Stimulated activated CD8-positive, alpha-beta memory T cell treated with anti-CD3 and anti-CD28 coated beads, Interleukin-7, amount 100 ng/mL, for 24 hours (primary cell): ENCODE data around the gene RBFOX1.

Source experiments
- DNase-seq: peaks from one replicate; pipeline ENCODE4 v3.0.0-alpha.2; 2020; ENCODE audit warnings: low read depth

Gene RBFOX1

DNA sequence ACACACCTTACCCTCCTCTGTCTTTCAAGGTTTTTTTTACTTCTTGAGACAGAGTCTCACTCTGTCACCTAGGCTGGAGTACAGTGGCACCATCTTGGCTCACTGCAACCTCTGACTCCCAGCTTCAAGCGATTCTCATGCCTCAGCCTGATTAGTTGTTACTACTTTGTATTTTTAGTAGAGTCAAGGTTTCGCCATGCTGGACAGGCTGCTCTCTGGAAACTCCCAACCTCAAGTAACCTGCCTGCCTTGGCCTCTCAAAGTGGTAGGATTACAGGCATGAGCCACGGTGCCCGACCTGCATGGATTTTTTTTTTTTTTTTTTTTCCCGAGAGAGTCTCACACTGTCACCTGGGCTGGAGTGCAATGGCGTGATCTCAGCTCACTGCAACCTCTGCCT is 273.2 kb downstream of the RBFOX1 start:
- DNase-seq = no peak

DNA sequence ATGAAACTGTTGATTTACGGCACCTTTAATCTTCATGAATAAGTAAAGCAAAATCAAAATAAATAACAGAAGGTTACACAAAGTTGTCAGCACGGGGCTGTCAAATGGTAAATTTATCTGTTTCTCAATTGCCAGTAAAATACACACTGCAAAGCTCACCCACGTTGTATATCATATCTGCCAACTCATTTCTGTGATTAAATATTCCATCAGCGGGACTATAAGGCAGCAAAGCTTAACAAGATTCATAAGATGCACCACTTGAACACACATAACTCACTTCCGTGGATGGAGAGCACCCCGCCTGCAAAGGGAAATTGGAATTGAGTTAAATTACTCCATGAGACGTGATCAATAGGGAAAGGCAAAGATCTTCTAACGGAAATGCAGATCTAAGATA is 280.0 kb downstream of the RBFOX1 start:
- no peak for DNase-seq

DNA sequence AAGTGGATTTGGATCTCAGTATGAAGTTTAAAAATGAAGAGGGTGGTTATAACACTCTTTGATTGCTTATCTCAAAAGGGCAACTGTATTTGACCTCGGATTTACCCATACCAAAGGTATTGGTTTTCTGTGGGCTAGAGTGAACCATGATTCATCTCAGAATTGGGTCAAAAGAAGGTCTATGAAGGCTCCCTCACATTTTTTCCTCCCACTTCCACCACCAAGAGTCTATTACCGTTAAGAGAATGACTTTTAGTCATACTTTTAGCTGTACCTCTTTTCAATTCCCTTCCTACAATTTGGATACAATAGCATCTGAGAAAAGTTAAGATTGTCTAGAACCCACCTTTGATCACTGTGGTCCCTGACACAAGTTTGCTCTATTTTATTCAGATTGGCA is 280.9 kb downstream of the RBFOX1 start:
- no peak for DNase-seq

DNA sequence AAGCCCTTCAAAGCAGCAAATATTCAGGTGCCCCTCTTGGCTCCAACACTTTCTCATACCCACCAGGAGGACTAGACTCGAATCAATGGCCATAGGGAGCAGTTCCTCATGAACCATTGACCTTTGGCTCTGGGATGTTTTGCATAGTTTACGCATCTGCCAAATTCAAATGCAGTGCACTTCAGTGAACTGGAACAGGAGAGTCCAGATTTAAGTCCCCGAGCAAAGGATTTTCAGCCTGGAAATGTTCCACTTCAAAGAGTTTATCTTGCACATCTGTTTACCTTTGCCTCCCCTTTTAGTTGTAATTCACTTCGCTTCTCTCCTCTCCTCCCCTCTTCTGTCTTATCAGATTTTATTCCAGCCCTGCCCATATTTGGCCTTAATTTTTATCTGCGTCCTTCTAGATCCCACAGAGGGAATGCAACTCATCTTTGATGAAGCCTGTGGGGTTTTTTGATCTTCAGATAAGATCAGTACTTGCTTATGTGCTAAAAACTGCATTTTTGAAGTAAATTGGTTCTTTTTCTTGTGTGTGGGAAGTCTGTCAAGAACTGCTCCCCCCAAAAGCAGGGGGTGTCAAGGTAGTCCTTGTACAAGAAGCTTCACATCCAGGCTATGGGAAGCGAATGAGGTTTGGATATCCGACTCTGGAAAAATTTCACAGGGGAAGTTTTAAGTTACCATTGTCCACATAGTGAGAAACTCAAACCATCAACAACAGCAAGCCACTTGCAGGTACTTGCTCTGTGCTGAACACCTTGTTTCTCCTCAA is 281.6 kb downstream of the RBFOX1 start:
- no peak for DNase-seq

GRCh38 chr16:7615565-7615964 is 282.9 kb downstream of the RBFOX1 start:
- DNase-seq = no peak

DNA sequence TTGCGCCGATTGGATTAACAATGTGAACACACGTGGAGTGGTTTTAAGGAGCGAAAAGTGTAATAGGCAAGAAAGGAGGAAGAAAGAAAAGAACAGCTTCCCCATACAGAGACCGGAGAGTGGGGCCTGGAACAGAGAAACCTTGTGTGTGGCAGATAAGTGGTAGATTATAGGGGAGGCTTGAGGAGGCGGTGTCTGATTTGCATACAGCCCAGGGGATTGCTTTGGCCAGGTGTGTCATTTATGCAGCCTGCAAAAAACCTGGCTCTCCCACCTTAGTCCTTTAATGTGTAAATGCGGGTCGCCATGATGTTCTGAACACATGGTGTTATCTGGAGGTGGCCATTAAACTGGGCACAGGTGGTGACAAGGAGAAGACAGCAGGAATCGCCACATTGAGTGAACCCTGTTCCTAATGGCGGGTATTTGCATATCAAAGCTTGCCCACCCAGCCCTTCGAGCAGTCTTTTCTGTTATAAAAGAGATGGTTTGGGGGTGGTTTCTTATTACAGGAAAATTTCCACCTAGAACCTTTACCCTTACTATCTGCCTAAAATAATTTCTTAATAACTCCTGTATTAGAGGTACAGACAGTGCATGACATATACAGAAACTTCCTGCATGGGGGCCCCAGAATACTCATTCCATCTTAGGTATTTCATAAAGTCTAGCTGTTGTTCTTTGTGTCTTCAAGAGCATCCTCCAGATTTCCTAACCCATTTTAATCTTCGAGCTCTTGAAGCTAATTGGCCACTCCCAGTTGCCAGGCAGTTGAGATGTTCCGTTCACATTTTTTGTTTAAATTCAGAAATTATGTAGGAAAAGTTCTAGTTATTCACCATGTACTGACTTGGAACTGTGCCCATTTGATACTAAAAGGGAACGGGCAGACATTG is 292.5 kb downstream of the RBFOX1 start:
- no peak for DNase-seq

DNA sequence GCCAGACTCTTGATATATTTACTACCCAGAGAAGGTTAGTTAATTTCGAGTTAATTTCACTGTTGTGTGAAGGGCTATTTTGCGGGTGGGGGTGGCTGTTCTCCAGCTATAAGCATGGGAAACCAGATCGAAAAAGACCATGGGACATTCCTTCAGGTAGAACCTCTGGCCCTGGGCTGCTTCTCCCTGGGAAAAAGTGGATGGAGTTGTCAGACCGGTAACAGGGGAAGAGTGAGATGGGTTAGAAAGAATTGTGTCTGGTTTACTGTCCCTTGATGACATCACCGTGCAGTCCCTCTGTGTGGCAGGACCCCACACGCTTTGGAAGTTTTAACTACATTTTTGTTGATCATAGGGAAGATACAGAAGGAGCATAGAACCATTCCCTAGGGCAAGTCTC is 296.3 kb downstream of the RBFOX1 start:
- DNase-seq = no peak

DNA sequence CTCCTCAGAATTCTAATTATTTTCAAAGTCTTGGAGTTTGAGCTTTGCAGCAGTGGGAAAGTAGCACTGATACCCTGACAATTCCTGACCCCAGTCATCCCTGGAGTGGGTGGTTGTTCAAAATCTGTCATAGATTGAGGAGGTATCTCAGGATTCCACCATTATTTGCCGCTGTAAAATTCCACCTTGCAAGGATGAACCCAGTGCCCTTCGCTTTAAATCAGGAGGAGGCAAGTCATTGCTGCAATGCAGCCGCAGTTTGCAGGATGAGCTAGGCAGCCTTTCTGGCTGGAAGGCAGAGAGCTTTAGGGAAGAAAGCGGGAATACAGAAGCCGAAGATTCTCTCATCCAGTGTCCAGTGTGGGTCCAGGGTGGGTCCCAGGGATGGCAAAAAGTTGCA is 296.9 kb downstream of the RBFOX1 start:
- no peak for DNase-seq

GRCh38 chr16:7637446-7637845 is 304.8 kb downstream of the RBFOX1 start:
- no peak for DNase-seq

DNA sequence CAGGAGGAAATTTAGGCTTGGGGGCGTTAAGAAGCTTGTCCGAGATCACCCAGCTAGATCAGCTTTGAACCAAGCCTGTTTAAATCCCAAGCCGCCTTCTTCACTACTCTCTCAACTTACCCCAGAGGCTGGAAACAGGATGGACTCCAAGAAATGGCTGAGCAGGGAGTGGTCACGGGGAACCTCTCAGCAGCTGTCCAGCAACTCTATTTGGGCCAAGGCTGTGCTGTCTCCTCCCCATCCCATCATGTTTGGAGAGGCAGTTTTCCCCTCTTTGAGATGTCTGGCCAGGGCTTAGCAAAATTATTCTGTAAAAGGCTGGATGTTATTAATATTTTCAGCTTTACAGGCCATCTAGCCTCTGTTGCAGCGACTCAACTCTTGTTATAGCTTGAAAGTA is 305.7 kb downstream of the RBFOX1 start:
- DNase-seq = no peak

DNA sequence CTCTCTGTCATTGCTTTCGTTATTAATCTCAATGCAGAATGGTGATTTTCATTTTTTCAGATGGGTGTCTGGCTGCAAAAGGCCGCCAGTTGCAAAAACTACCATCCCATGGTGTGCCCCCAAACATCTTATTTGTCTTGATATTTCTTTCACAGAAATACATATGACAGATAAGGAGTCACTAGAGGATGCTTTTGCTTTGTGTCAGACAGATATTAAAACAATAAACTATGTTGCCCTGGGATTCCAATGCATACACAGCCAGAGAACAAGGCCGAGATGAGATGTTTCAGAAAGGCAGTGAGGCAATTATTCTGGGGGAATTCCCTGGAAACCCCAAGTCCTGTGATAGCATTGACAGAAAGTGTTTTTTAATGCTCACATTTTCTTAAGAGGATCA is 307.7 kb downstream of the RBFOX1 start:
- no peak for DNase-seq

- DNase-seq = no peak
These were observed 311.5 kb downstream of the RBFOX1 start for GRCh38 chr16:7644176-7644575.

- DNase-seq = no peak
These were observed 312.2 kb downstream of the RBFOX1 start for GRCh38 chr16:7644811-7645210.

DNA sequence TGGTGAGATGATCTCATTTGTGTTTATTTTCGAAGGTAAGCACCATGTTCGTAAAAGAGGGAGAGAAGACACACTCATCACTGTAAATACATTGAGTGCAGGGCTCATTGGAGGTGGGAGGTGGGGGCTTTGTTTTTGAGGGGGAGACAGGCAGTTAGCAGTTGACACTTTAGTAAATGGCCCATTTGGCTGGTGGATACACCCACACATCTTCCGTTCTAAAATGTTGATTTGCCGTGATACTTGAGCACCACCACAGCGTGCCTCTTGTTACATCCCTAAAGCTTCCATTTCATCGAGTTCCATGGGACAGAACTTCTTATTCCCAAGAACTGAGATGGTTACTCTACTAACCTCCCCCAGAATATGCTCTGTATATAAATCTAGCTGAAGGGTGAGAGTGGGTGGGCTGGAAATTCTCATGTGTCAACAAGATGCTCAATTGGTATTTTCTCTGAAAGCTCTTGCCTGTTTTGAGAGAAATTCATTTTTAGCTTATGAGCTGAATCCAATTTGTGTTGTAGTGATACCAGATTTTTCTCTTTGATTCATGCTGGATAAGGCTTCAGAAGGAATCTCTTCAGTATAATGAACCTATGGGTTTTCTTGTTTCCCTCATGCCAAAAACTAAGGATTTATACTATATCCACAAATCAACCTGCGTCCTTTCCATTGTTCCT is 314.3 kb downstream of the RBFOX1 start:
- no peak for DNase-seq

GRCh38 chr16:7650431-7650830 is 317.8 kb downstream of the RBFOX1 start:
- DNase-seq = no peak

DNA sequence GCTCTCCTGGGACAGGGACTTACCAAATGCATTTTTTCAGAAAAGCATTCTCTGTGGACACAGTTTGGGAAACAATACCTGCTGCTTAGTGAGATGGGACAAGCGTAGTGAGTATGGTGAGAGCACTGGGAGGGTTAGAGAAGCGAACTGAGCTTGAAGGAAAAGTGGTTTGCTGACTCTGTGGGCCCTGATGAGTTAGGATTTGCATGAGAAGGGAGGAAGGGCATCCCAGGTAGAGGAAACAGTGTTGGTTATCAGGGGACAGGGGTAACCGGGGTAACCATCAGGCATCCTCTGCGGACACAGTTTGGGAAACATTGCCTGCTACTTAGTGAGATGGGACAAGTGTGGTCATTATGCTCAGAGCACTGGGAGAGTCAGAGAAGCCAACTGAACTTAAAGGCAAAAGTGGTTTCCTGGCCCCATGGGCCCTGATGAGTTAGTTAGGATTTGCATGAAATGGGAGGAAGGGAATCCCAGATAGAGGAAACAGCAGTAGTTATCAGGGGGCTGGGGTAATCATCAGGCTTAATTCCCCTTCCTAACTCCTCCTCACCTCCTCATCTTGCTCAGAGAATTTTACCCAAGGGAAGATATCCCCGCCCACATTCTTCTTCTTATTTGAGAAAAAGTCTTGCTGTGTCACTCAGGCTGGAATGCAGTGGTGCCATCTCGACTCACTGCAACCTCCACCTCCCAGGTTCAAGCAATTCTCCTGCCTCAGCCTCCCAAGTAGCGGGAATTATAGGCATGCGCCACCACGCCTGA is 319.3 kb downstream of the RBFOX1 start:
- no peak for DNase-seq

DNA sequence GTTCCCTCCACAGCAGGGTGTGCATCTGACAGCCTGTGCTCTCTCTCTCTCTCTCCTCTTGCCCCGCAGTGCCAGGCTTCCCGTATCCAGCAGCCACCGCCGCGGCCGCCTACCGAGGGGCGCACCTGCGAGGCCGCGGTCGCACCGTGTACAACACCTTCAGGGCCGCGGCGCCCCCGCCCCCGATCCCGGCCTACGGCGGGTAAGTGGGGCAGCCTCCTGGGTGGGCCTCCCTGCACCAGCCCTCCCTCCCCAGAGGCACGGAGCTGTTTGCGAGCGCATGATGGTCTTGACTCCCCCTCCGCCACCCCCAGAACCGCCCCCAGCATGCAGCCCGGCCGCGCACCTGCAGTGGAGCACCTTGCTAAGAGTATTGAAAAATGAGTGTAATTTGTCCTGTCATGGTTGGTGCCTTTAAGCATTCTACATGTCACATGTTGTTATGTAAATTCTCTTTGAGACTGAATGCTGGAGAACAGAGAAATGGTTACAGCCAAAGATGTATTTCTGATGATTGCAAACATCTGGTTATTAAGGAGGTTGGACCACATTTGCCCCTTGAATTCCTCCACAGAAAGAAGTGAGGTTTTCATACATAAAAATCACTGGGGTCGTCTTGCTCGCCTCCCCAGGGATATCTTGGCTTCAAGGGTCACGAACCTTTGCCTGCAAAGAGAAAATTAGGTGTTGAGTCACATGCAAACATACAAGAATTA is 321.3 kb downstream of the RBFOX1 start:
- no peak for DNase-seq

- DNase-seq = no peak
These were observed 343.0 kb downstream of the RBFOX1 start for GRCh38 chr16:7675628-7676027.

- DNase-seq = no peak
These were observed 347.7 kb downstream of the RBFOX1 start for GRCh38 chr16:7680296-7680695.

DNA sequence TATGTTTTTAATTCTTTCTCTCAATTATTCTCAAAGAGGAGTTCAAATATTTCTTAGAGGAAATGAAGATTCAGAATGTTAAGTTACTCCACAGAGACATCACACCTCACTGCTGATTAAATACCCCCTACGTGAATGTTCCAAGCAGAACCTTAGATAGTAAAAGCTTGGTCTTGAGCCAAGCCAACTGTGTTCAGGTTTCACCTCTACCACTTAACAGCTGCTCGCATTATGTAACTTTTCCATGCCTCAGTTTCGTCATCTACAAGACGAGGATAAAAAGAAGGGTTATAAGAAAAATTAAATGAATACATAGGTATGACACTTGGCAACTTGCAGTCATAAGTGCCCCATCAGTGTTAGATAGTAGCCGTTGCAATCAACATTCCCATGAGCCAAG is 356.2 kb downstream of the RBFOX1 start:
- no peak for DNase-seq

- no peak for DNase-seq
These were observed 356.6 kb downstream of the RBFOX1 start for GRCh38 chr16:7689234-7689633.
